ENCODE measurements around the gene DR1. TPM values are rescaled to one million over a fixed set of nuclear protein-coding genes. Genes with fewer than 3 reads are reported as not detected.
"Not testable (repeated sequence)": the region's sequence is repeated elsewhere in the genome, so short reads cannot be mapped to it uniquely, and the experiment has no call there.

The DR1 gene
- total RNA-seq, 1 donor from 2014 or later: 62.3 TPM

DNA sequence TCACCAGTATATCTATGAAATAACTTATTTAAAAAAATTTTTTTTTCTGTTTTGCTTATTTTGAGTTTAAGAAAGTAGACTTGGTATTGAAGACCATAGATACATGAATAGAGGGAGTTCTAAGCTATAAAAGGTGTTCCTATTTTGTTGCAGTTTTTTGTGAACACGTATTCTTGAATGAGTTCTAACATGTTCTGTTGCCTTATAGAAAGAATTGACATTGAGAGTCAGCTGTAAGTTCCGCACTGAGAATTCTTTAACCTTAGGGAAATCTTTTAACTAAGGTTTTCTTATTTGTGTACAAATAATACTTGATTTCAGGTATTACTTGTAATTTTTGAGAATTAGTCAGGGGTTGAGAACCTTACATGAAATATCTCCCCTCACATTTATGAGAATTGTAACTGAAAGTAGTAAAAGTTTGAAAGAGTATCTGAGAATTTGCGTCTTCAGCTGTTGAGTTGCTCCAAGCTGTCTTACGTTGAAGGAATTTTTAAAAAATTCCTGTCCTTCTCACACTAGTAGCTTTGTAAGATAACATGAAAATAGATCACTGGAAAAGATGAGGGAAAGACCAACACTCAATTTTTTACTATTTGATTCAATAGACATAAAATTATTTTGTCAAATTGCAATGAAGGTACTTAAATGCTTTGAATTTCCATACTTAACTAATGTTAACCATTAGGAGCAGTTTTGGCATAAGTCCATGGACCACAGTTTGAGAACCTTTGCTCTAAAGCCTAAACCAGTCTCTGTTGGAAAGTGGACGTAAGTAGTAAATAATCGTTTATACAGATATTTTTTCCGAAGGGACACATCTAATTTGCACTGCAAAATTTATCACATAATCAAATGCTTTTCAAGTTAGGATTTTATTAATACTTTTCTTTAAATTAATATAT, 3.8 kb downstream of the DR1 start:
- DNase-seq (no peak), ATAC-seq (ENCODE audit: low read depth) (no peak)
- TF ChIP-seq, protein P1, sequence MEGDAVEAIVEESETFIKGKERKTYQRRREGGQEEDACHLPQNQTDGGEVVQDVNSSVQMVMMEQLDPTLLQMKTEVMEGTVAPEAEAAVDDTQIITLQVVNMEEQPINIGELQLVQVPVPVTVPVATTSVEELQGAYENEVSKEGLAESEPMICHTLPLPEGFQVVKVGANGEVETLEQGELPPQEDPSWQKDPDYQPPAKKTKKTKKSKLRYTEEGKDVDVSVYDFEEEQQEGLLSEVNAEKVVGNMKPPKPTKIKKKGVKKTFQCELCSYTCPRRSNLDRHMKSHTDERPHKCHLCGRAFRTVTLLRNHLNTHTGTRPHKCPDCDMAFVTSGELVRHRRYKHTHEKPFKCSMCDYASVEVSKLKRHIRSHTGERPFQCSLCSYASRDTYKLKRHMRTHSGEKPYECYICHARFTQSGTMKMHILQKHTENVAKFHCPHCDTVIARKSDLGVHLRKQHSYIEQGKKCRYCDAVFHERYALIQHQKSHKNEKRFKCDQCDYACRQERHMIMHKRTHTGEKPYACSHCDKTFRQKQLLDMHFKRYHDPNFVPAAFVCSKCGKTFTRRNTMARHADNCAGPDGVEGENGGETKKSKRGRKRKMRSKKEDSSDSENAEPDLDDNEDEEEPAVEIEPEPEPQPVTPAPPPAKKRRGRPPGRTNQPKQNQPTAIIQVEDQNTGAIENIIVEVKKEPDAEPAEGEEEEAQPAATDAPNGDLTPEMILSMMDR (IDR thresholded peaks at IDR 0.05): no peak
- peak overlapping the region; percentile 56 for H3K4me3 Mint-ChIP-seq
- peaks cover 59% of the 10 kb centered on the region for H3K36me3 Mint-ChIP-seq (ENCODE audit: low read depth)
- POLR2A ChIA-PET: no interaction called here
- H3K9me3 Mint-ChIP-seq: no peaks in the 10 kb centered on the region
- H3K27me3 Mint-ChIP-seq: no peaks in the 10 kb centered on the region
- CTCF ChIA-PET: no interaction called here
- peaks cover 57% of the 10 kb centered on the region for H3K4me1 Mint-ChIP-seq
- H3K27ac Mint-ChIP-seq: no peak overlapping the region
- intact Hi-C loops (cut with micrococcal nuclease): loop anchor here (5.0 to 10.0 kb wide), 9 partner anchors 335 to 1068 kb away; partner anchors contain the start of genes ABCD3, BCAR3, DIPK1A and EVI5

DNA sequence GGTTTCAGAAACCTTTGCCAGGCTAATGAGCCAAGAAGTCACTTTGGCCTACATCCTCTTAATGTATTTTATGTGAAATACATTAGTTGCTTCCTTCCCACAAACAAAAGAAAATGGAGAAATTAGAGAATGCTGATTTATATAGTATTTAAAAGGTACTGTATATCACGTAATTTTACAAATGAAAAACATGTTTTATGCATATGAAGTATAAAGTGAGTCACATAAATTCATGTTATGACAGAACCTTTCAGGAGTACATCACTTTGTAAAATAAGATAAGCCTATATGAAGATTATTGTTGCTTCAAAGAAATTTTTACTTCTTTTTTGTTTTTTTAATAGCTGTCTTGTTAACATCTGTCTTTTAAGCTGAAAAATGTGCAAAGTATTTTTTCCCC, 4.6 kb downstream of the DR1 start:
- POLR2A ChIA-PET: no interaction called here
- CTCF ChIA-PET: no interaction called here
- DNase-seq (no peak), ATAC-seq (ENCODE audit: low read depth) (no peak)
- intact Hi-C loops (cut with micrococcal nuclease): loop anchor here (10.0 kb wide), 1 partner anchor 496 kb away; no protein-coding TSS in a partner anchor
- Mint-ChIP-seq H3K27ac (no peak overlapping the region), H3K9me3 (no peaks in the 10 kb centered on the region), H3K4me3 (peak overlapping the region; percentile 42), H3K4me1 (peaks cover 57% of the 10 kb centered on the region), H3K27me3 (no peaks in the 10 kb centered on the region), H3K36me3 (ENCODE audit: low read depth) (peaks cover 62% of the 10 kb centered on the region)
- TF ChIP-seq, protein P1 (IDR thresholded peaks at IDR 0.05): no peak

DNA sequence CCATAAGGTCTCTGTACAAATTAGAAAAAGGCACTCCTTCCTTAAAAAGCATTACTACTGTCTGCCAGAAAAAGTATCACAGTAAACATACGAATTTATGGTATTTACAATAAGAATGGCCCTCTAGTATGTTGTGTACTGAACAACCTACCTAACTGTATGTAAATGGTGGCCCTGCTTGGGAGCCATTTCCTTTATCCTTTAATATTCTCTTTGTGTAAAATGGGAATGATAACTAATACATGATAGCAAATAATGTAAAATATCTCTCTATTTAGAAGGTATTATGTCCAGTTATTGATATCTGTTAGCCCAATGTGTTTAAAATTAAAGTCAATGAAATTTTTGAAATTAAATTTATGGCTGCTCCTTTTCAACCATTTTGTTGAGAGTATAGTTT, 5.2 kb downstream of the DR1 start:
- no peak overlapping the region for H3K4me3 Mint-ChIP-seq
- TF ChIP-seq, protein P1 (IDR thresholded peaks at IDR 0.05): no peak
- H3K27ac Mint-ChIP-seq: no peak overlapping the region
- no peaks in the 10 kb centered on the region for H3K27me3 Mint-ChIP-seq
- no peaks in the 10 kb centered on the region for H3K9me3 Mint-ChIP-seq
- ChIA-PET CTCF (no interaction called here), POLR2A (interaction anchor here (0.6 kb wide), 1 partner anchor 81 kb away, joined by 4 read pairs; no protein-coding TSS in a partner anchor)
- DNase-seq (no peak), ATAC-seq (ENCODE audit: low read depth) (no peak)
- intact Hi-C loops (cut with micrococcal nuclease): loop anchor here (10.0 kb wide), 1 partner anchor 496 kb away; no protein-coding TSS in a partner anchor
- peaks cover 62% of the 10 kb centered on the region for H3K36me3 Mint-ChIP-seq (ENCODE audit: low read depth)
- peaks cover 59% of the 10 kb centered on the region for H3K4me1 Mint-ChIP-seq

DNA sequence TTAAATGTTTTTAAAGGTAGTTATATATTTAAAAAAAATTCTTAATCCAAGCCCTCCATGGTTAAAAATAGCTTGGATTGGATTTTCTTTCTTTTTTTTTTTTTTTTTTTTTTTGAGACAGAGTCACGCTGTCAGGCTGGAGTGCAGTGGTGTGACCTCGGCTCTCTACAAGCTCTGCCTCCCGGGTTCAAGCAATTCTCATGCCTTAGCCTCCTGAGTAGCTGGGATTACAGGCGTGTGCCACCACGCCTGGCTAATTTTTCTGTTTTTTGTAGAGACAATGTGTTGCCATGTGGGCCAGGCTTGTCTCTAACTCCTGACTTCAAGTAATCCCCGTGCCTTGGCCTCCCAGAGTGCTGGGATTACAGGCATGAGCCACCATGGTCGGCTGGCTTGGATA, 5.6 kb downstream of the DR1 start:
- peaks cover 63% of the 10 kb centered on the region for H3K36me3 Mint-ChIP-seq (ENCODE audit: low read depth)
- H3K9me3 Mint-ChIP-seq; ATAC-seq (ENCODE audit: low read depth); H3K27ac Mint-ChIP-seq; H3K27me3 Mint-ChIP-seq; H3K4me3 Mint-ChIP-seq; DNase-seq: not testable (repeated sequence)
- H3K4me1 Mint-ChIP-seq: peaks cover 59% of the 10 kb centered on the region
- POLR2A ChIA-PET: interaction anchor here (0.6 to 0.7 kb wide), 3 partner anchors 9 to 535 kb away, joined by 3 to 4 read pairs (median 3); no protein-coding TSS in a partner anchor
- CTCF ChIA-PET: interaction anchor here (0.7 kb wide), 1 partner anchor 47 kb away, joined by 3 read pairs; no protein-coding TSS in a partner anchor
- intact Hi-C loops (cut with micrococcal nuclease): loop anchor here (10.0 kb wide), 1 partner anchor 497 kb away; no protein-coding TSS in a partner anchor

DNA sequence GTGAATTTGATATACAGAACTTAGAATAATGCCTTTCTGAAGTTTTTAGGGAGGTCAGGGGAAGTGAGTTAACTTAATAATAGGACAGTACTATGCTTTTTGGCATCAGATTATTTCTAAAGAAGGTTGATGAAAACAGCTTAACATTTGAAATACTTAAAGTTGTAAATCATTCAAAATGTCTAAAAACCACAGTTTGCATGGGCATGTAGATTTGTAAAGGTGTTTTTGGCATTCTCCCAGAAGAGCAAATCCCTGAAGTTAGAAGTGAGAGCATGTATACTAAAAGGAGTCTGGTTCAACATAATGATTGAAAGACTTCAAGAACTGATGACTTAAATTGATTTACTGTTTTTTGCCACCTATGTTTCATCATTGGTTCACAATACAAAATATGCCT, 6.7 kb downstream of the DR1 start:
- ChIA-PET POLR2A (interaction anchor here (0.6 kb wide), 1 partner anchor 191 kb away, joined by 12 read pairs; no protein-coding TSS in a partner anchor), CTCF (no interaction called here)
- DNase-seq (no peak), ATAC-seq (ENCODE audit: low read depth) (no peak)
- Mint-ChIP-seq H3K9me3 (no peaks in the 10 kb centered on the region), H3K4me3 (no peak overlapping the region), H3K4me1 (peaks cover 51% of the 10 kb centered on the region), H3K27ac (no peak overlapping the region), H3K27me3 (no peaks in the 10 kb centered on the region), H3K36me3 (ENCODE audit: low read depth) (peaks cover 63% of the 10 kb centered on the region)
- TF ChIP-seq, protein P1 (IDR thresholded peaks at IDR 0.05): no peak
- intact Hi-C loops (cut with micrococcal nuclease): loop anchor here (10.0 kb wide), 1 partner anchor 498 kb away; no protein-coding TSS in a partner anchor
